Loucy (cell line): ENCODE results near the gene UNC79.

Experiments used
- CTCF ChIP-seq: fragments of 200-600 bp; sonication (generic); conservative IDR thresholded peaks from 2 replicates; pipeline ENCODE4 v1.5.1; 2014; ENCODE audit warnings: mild to moderate bottlenecking, antibody characterized with exemption, low read length
- EZH2phosphoT487 ChIP-seq: fragments of 200-600 bp; IDR thresholded peaks from 2 replicates; pipeline ENCODE4 v1.6.1; 2018; ENCODE audit warnings: antibody characterized with exemption, mild to moderate bottlenecking, moderate library complexity, borderline replicate concordance

- TF ChIP-seq CTCF (no peak), EZH2phosphoT487 (no peak)
Observed at GRCh38 chr14:93638790-93639189, 208.1 kb downstream of the UNC79 start.
